Activated CD8-positive, alpha-beta T cell treated with anti-CD3 and anti-CD28 coated beads for 36 hours (primary cell): ENCODE results near the gene TMEM205. TPM values are rescaled to one million over a fixed set of nuclear protein-coding genes. Genes with fewer than 3 reads are reported as not detected.
"Not testable (repeated sequence)": the region's sequence is repeated elsewhere in the genome, so short reads cannot be mapped to it uniquely, and the experiment has no call there.

ENCODE experiments used
- ATAC-seq: fragments of 200-7000 bp; cut with Tn5 transposase; one replicate; pipeline ENCODE4 v1.10.0; 2021; ENCODE audit warnings: mild to moderate bottlenecking, moderate library complexity
- CTCF ChIA-PET: fragments of 350-600 bp; sonication (Branson Sonifier 250); formaldehyde crosslinking; loops from one replicate; lab custom pipeline; 2021; ENCODE audit warnings: antibody characterized with exemption; lab: Charles Lee
- POLR2A ChIA-PET: fragments of 350-600 bp; sonication (Branson Sonifier 250); formaldehyde crosslinking; loops from one replicate; lab custom pipeline; 2021; ENCODE audit warnings: antibody characterized with exemption; lab: Charles Lee
- DNase-seq: peaks from one replicate; pipeline ENCODE4 v3.0.0-alpha.2; 2020
- H3K27ac Mint-ChIP-seq: one replicate; pipeline ENCODE4 v1.8.0; 2021; ENCODE audit warnings: mild to moderate bottlenecking, mixed read lengths
- H3K27me3 Mint-ChIP-seq: one replicate; pipeline ENCODE4 v1.8.0; 2021; ENCODE audit warnings: mixed read lengths
- H3K36me3 Mint-ChIP-seq: one replicate; pipeline ENCODE4 v1.8.0; 2021; ENCODE audit warnings: low read depth, mixed read lengths
- H3K4me1 Mint-ChIP-seq: one replicate; pipeline ENCODE4 v1.8.0; 2021; ENCODE audit warnings: low read depth, mixed read lengths
- H3K4me3 Mint-ChIP-seq: one replicate; pipeline ENCODE4 v1.8.0; 2021; ENCODE audit warnings: mild to moderate bottlenecking, moderate library complexity, mixed read lengths
- H3K9me3 Mint-ChIP-seq: one replicate; pipeline ENCODE4 v1.8.0; 2021; ENCODE audit warnings: mixed read lengths
- CTCF ChIP-seq: fragments of 200-600 bp; IDR thresholded peaks from one replicate; pipeline ENCODE4 v1.8.0; 2022; ENCODE audit warnings: antibody characterized with exemption, mild to moderate bottlenecking
- intact Hi-C: fragments of 100-400 bp; cut with micrococcal nuclease; formaldehyde crosslinking; loops from one replicate; pipeline ENCODE4 v1.10.0; 2022
- total RNA-seq, 2 experiments: library from RNA; stranded (reverse); gene quantifications; one replicate each; pipeline ENCODE4 v1.2.3, GENCODE V29; 2021

TMEM205 gene
- total RNA-seq, 2 experiments from 2014 or later, result 24.3 to 25.6 TPM

- DNase-seq (no peak), ATAC-seq (no peak)
- H3K4me3 Mint-ChIP-seq, result peak overlapping the region; percentile 73
- no peaks in the 10 kb centered on the region for H3K9me3 Mint-ChIP-seq
- no peak for TF ChIP-seq CTCF
- H3K27ac Mint-ChIP-seq, result peak overlapping the region; percentile 96
- peaks cover 22% of the 10 kb centered on the region for H3K36me3 Mint-ChIP-seq
- ChIA-PET CTCF (interaction anchor here (0.7 to 4.4 kb wide), 9 partner anchors 12 to 116 kb away, joined by 3 to 29 read pairs (median 3); partner anchors contain the start of genes CCDC159, RAB3D, RGL3 and TMEM205), POLR2A (interaction anchor here (1.0 to 2.3 kb wide), 3 partner anchors 42 to 260 kb away, joined by 3 to 26 read pairs (median 8); partner anchors contain the start of genes ODAD3, PRKCSH and RGL3)
- H3K4me1 Mint-ChIP-seq, result peaks cover 42% of the 10 kb centered on the region
- intact Hi-C loops, result no loop called here
- peaks cover 13% of the 10 kb centered on the region for H3K27me3 Mint-ChIP-seq
Observed at GRCh38 chr19:11379857-11380350, 33.8 kb upstream of the TMEM205 start.

GRCh38 chr19:11379269-11379845 is 33.3 kb upstream of the TMEM205 start:
- POLR2A ChIA-PET, intact Hi-C loops, H3K4me3 Mint-ChIP-seq, H3K27ac Mint-ChIP-seq, ATAC-seq, DNase-seq, H3K9me3 Mint-ChIP-seq: not testable (repeated sequence)
- Mint-ChIP-seq H3K36me3 (peaks cover 22% of the 10 kb centered on the region), H3K27me3 (peaks cover 11% of the 10 kb centered on the region), H3K4me1 (peaks cover 42% of the 10 kb centered on the region)
- CTCF ChIA-PET, result interaction anchor here (0.7 to 4.4 kb wide), 6 partner anchors 11 to 115 kb away, joined by 3 to 29 read pairs (median 6); partner anchors contain the start of gene RGL3

- peak overlapping the region; percentile 6 for H3K27ac Mint-ChIP-seq
- DNase-seq (peak; percentile 44), ATAC-seq (no peak)
- H3K27me3 Mint-ChIP-seq, result peaks cover 10% of the 10 kb centered on the region
- no peak overlapping the region for H3K4me3 Mint-ChIP-seq
- ChIA-PET POLR2A (interaction anchor here (1.7 kb wide), 1 partner anchor 104 kb away, joined by 5 read pairs; no protein-coding TSS in a partner anchor), CTCF (interaction anchor here (1.5 to 4.7 kb wide), 3 partner anchors 57 to 103 kb away, joined by 4 to 29 read pairs (median 6); partner anchors contain the start of genes ELAVL3 and PRKCSH)
- peaks cover 42% of the 10 kb centered on the region for H3K4me1 Mint-ChIP-seq
- H3K36me3 Mint-ChIP-seq, result peaks cover 22% of the 10 kb centered on the region
- no peaks in the 10 kb centered on the region for H3K9me3 Mint-ChIP-seq
- intact Hi-C loops, result no loop called here
- TF ChIP-seq CTCF, result peak; percentile 68
Observed at GRCh38 chr19:11378319-11379189, 32.5 kb upstream of the TMEM205 start.

GRCh38 chr19:11377756-11378155 is 31.7 kb upstream of the TMEM205 start:
- Mint-ChIP-seq H3K9me3 (no peaks in the 10 kb centered on the region), H3K27ac (peak overlapping the region; percentile 56), H3K4me1 (peaks cover 43% of the 10 kb centered on the region), H3K4me3 (no peak overlapping the region), H3K36me3 (peaks cover 22% of the 10 kb centered on the region), H3K27me3 (peaks cover 5% of the 10 kb centered on the region)
- TF ChIP-seq CTCF, result no peak
- intact Hi-C loops, result no loop called here
- ATAC-seq (no peak), DNase-seq (no peak)
- CTCF ChIA-PET, result interaction anchor here (0.9 to 4.7 kb wide), 5 partner anchors 30 to 104 kb away, joined by 3 to 29 read pairs (median 4); partner anchors contain the start of genes ELAVL3 and PRKCSH
- POLR2A ChIA-PET, result interaction anchor here (1.7 kb wide), 1 partner anchor 105 kb away, joined by 5 read pairs; no protein-coding TSS in a partner anchor

GRCh38 chr19:11377237-11377636 is 31.2 kb upstream of the TMEM205 start:
- H3K27me3 Mint-ChIP-seq, result peaks cover 3% of the 10 kb centered on the region
- H3K36me3 Mint-ChIP-seq, result peaks cover 22% of the 10 kb centered on the region
- intact Hi-C loops, result no loop called here
- ChIA-PET POLR2A (interaction anchor here (1.0 to 1.7 kb wide), 3 partner anchors 45 to 181 kb away, joined by 3 to 5 read pairs (median 4); no protein-coding TSS in a partner anchor), CTCF (interaction anchor here (0.9 to 4.7 kb wide), 5 partner anchors 30 to 105 kb away, joined by 3 to 29 read pairs (median 4); partner anchors contain the start of genes ELAVL3 and PRKCSH)
- no peaks in the 10 kb centered on the region for H3K9me3 Mint-ChIP-seq
- peak overlapping the region; percentile 86 for H3K27ac Mint-ChIP-seq
- ATAC-seq (no peak), DNase-seq (peak; percentile 60)
- H3K4me1 Mint-ChIP-seq, result peaks cover 41% of the 10 kb centered on the region
- H3K4me3 Mint-ChIP-seq, result peak overlapping the region; percentile 53
- no peak for TF ChIP-seq CTCF
